GM10847 (cell line): ENCODE data around the gene TCF12.

Experiments
- POLR2A ChIP-seq: IDR thresholded peaks from 2 replicates; pipeline ENCODE4 v1.6.1; 2011; ENCODE audit not compliant: insufficient read length; ENCODE audit errors: extremely low read depth

Gene TCF12

GRCh38 chr15:57193161-57193560 lies 274.7 kb downstream of the TCF12 start:
- no peak for TF ChIP-seq POLR2A

GRCh38 chr15:57195326-57195725 lies 276.9 kb downstream of the TCF12 start:
- no peak for TF ChIP-seq POLR2A

GRCh38 chr15:57196865-57197264 lies 278.4 kb downstream of the TCF12 start:
- TF ChIP-seq POLR2A: no peak

- TF ChIP-seq POLR2A: no peak
Observed at GRCh38 chr15:57198131-57198530, 279.7 kb downstream of the TCF12 start.

- TF ChIP-seq POLR2A: no peak
Observed at GRCh38 chr15:57198654-57199291, 280.3 kb downstream of the TCF12 start.

GRCh38 chr15:57201578-57201977 lies 283.1 kb downstream of the TCF12 start:
- TF ChIP-seq POLR2A: no peak

GRCh38 chr15:57203906-57204305 lies 285.5 kb downstream of the TCF12 start:
- no peak for TF ChIP-seq POLR2A

GRCh38 chr15:57205027-57205855 lies 286.8 kb downstream of the TCF12 start:
- TF ChIP-seq POLR2A: no peak

- TF ChIP-seq POLR2A: no peak
Observed at GRCh38 chr15:57205996-57206395, 287.6 kb downstream of the TCF12 start.

- TF ChIP-seq POLR2A: no peak
Observed at GRCh38 chr15:57213862-57214261, 295.4 kb downstream of the TCF12 start.

GRCh38 chr15:57215326-57215725 lies 296.9 kb downstream of the TCF12 start:
- no peak for TF ChIP-seq POLR2A

GRCh38 chr15:57215881-57216280 lies 297.4 kb downstream of the TCF12 start:
- TF ChIP-seq POLR2A: no peak

- no peak for TF ChIP-seq POLR2A
Observed at GRCh38 chr15:57216288-57216687, 297.8 kb downstream of the TCF12 start.

GRCh38 chr15:57217778-57218598 lies 299.5 kb downstream of the TCF12 start:
- TF ChIP-seq POLR2A: no peak

GRCh38 chr15:57218826-57219576 lies 300.6 kb downstream of the TCF12 start:
- no peak for TF ChIP-seq POLR2A
